ENCODE results near the gene UBXN7.
A peak's percentile ranks its signal among the peaks of the same experiment; 100 is the strongest.
"Not testable (repeated sequence)": the region's sequence is repeated elsewhere in the genome, so short reads cannot be mapped to it uniquely, and the experiment has no call there.

The UBXN7 gene

GRCh38 chr3:196351541-196351940 is 80.7 kb downstream of the UBXN7 start:
- DNase-seq = no peak

- DNase-seq = no peak
Observed at GRCh38 chr3:196350067-196350466, 82.2 kb downstream of the UBXN7 start.

- DNase-seq = no peak
Observed at GRCh38 chr3:196348698-196349097, 83.5 kb downstream of the UBXN7 start.

- DNase-seq = no peak
Observed at GRCh38 chr3:196344663-196345062, 87.6 kb downstream of the UBXN7 start.

GRCh38 chr3:196343917-196344316 is 88.3 kb downstream of the UBXN7 start:
- not testable (repeated sequence) for DNase-seq

- no peak for DNase-seq
Observed at GRCh38 chr3:196341137-196341536, 91.1 kb downstream of the UBXN7 start.

- DNase-seq = no peak
Observed at GRCh38 chr3:196340466-196340865, 91.8 kb downstream of the UBXN7 start.

- no peak for DNase-seq
Observed at GRCh38 chr3:196339493-196340254, 92.6 kb downstream of the UBXN7 start.

- no peak for DNase-seq
Observed at GRCh38 chr3:196339044-196339443, 93.2 kb downstream of the UBXN7 start.

GRCh38 chr3:196336319-196337145 is 95.7 kb downstream of the UBXN7 start:
- no peak for DNase-seq

GRCh38 chr3:196335503-196335948 is 96.7 kb downstream of the UBXN7 start:
- DNase-seq = no peak

- DNase-seq = no peak
Observed at GRCh38 chr3:196334982-196335381, 97.2 kb downstream of the UBXN7 start.

GRCh38 chr3:196332168-196332567 is 100.1 kb downstream of the UBXN7 start:
- DNase-seq = no peak

GRCh38 chr3:196327405-196327804 is 104.8 kb downstream of the UBXN7 start:
- DNase-seq = no peak

GRCh38 chr3:196326936-196327335 is 105.3 kb downstream of the UBXN7 start:
- DNase-seq = no peak

- no peak for DNase-seq
Observed at GRCh38 chr3:196323691-196324090, 108.5 kb downstream of the UBXN7 start.

- DNase-seq = no peak
Observed at GRCh38 chr3:196323016-196323415, 109.2 kb downstream of the UBXN7 start.

GRCh38 chr3:196321162-196321561 is 111.1 kb downstream of the UBXN7 start:
- DNase-seq = no peak

- no peak for DNase-seq
Observed at GRCh38 chr3:196320137-196320536, 112.1 kb downstream of the UBXN7 start.

- DNase-seq = peak; percentile 85
Observed at GRCh38 chr3:196317687-196318467, 114.3 kb downstream of the UBXN7 start, which contains the start of gene DYNLT2B. Gene DYNLT2B, minus strand, starts transcription at chr3:196318240. Its CDS starts 88 bp downstream, at chr3:196318152.

- DNase-seq = not testable (repeated sequence)
Observed at GRCh38 chr3:196316799-196317686, 115.2 kb downstream of the UBXN7 start.

GRCh38 chr3:196315821-196316220 is 116.4 kb downstream of the UBXN7 start:
- DNase-seq = no peak
